ENCODE measurements around the gene MYEOV. TPM values are rescaled to one million over a fixed set of nuclear protein-coding genes. Genes with fewer than 3 reads are reported as not detected.
A peak's percentile ranks its signal among the peaks of the same experiment; 100 is the strongest.

Gene MYEOV
- total RNA-seq, 1 experiment from 2014 or later, result 13.6 TPM

- DNase-seq (ENCODE audit: low read depth), result no peak
These were observed 27.9 kb upstream of the MYEOV start for GRCh38 chr11:69265911-69266510.

GRCh38 chr11:69267395-69267805 lies 26.6 kb upstream of the MYEOV start:
- DNase-seq (ENCODE audit: low read depth), result no peak

GRCh38 chr11:69268911-69269310 lies 25.0 kb upstream of the MYEOV start:
- DNase-seq (ENCODE audit: low read depth), result no peak

GRCh38 chr11:69269388-69269787 lies 24.6 kb upstream of the MYEOV start:
- no peak for DNase-seq (ENCODE audit: low read depth)

GRCh38 chr11:69269926-69270697 lies 23.8 kb upstream of the MYEOV start:
- DNase-seq (ENCODE audit: low read depth), result no peak

- peak; percentile 21 for DNase-seq (ENCODE audit: low read depth)
These were observed 23.0 kb upstream of the MYEOV start for GRCh38 chr11:69270941-69271340.

GRCh38 chr11:69272055-69272454 lies 21.9 kb upstream of the MYEOV start:
- no peak for DNase-seq (ENCODE audit: low read depth)

- no peak for DNase-seq (ENCODE audit: low read depth)
These were observed 21.0 kb upstream of the MYEOV start for GRCh38 chr11:69272831-69273485.

- DNase-seq (ENCODE audit: low read depth), result no peak
These were observed 20.4 kb upstream of the MYEOV start for GRCh38 chr11:69273571-69273970.

- no peak for DNase-seq (ENCODE audit: low read depth)
These were observed 19.4 kb upstream of the MYEOV start for GRCh38 chr11:69274531-69275016.

GRCh38 chr11:69275178-69275577 lies 18.8 kb upstream of the MYEOV start:
- no peak for DNase-seq (ENCODE audit: low read depth)

- DNase-seq (ENCODE audit: low read depth), result no peak
These were observed 17.8 kb upstream of the MYEOV start for GRCh38 chr11:69276165-69276564.

GRCh38 chr11:69277074-69277809 lies 16.7 kb upstream of the MYEOV start:
- DNase-seq (ENCODE audit: low read depth), result no peak

- peak; percentile 58 for DNase-seq (ENCODE audit: low read depth)
These were observed 15.7 kb upstream of the MYEOV start for GRCh38 chr11:69278091-69278867.

- peak; percentile 90 for DNase-seq (ENCODE audit: low read depth)
These were observed 13.5 kb upstream of the MYEOV start for GRCh38 chr11:69280451-69280850.

- peak; percentile 94 for DNase-seq (ENCODE audit: low read depth)
These were observed 13.0 kb upstream of the MYEOV start for GRCh38 chr11:69280994-69281393.

GRCh38 chr11:69283446-69283845 lies 10.5 kb upstream of the MYEOV start:
- DNase-seq (ENCODE audit: low read depth), result no peak

GRCh38 chr11:69284081-69284511 lies 9.9 kb upstream of the MYEOV start:
- no peak for DNase-seq (ENCODE audit: low read depth)

- DNase-seq (ENCODE audit: low read depth), result no peak
These were observed 8.9 kb upstream of the MYEOV start for GRCh38 chr11:69285091-69285490.

- DNase-seq (ENCODE audit: low read depth), result no peak
These were observed 8.2 kb upstream of the MYEOV start for GRCh38 chr11:69285766-69286165.

All from Daoy (cell line).